Heart left ventricle (tissue), 13 donors: ENCODE data around the gene SLC25A26.

Experiments used
- POLR2A ChIP-seq, 2 donors: fragments of 450-650 bp; IDR thresholded peaks; one replicate each; pipeline ENCODE4 v1.6.1; 2017; ENCODE audit warnings: antibody characterized with exemption in 2 of 2, mild to moderate bottlenecking in 2 of 2, moderate library complexity in 2 of 2
- TF ChIP-seq, protein P1 (sequence below), 12 donors: fragments of 200-600 bp; sonication (generic) in 4 of 12; IDR thresholded peaks; one replicate each; pipeline versions ENCODE4 v1.5.0 to v1.8.0; 2018 to 2022; ENCODE audit warnings: antibody characterized with exemption in 12 of 12, mild to moderate bottlenecking in 5 of 12
- donor health status: ischemic (EF 13 %, LVEDD 7.1; RV severe dilation, severe dysfunction).
- donor health status: DM: no; HTN: yes; CAD: no.
- donor health status: DM: no; HTN: no; CAD: no.
- donor health status: ischemic (EF 25% LVEDD 6.9; RV normal size, moderate dysfunction).
- donor health status: ischemic (EF 25% LVEDD 5.7; RV mildly dilated, moderate dysfunction).
- donor health status: ischemic (EF 35%, LVEDD 5.7; RV mildly dilated, moderate dysfunction).
- donor health status: nonischemic (EF 11% LVEDD 7.7; RV severe dilation, severe dysfunction).
- donor health status: DM: yes; HTN: yes; CAD: no.
- donor health status: PGD.
- donor health status: ischemic (EF 29% LVEDD 5.4; RV normal size, mild dysfunction).
- donor health status: nonischemic (EF 23%, LVEDD 6.1; RV moderate dilation, normal function).

GRCh38 chr3:66353530-66353929, 132.7 kb downstream of the SLC25A26 start:
- TF ChIP-seq, protein P1, sequence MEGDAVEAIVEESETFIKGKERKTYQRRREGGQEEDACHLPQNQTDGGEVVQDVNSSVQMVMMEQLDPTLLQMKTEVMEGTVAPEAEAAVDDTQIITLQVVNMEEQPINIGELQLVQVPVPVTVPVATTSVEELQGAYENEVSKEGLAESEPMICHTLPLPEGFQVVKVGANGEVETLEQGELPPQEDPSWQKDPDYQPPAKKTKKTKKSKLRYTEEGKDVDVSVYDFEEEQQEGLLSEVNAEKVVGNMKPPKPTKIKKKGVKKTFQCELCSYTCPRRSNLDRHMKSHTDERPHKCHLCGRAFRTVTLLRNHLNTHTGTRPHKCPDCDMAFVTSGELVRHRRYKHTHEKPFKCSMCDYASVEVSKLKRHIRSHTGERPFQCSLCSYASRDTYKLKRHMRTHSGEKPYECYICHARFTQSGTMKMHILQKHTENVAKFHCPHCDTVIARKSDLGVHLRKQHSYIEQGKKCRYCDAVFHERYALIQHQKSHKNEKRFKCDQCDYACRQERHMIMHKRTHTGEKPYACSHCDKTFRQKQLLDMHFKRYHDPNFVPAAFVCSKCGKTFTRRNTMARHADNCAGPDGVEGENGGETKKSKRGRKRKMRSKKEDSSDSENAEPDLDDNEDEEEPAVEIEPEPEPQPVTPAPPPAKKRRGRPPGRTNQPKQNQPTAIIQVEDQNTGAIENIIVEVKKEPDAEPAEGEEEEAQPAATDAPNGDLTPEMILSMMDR (IDR thresholded peaks at IDR 0.05), result no peak
- no peak for TF ChIP-seq POLR2A (IDR thresholded peaks at IDR 0.05)
